HEK293 (cell line): ENCODE data around the gene GRIK2.

Experiments
- HOXA7 ChIP-seq: sonication (generic); formaldehyde crosslinking; IDR thresholded peaks from 2 replicates; pipeline ENCODE4 v1.8.1; 2022; ENCODE audit warnings: missing genetic modification reagents, borderline replicate concordance
- HOXC10 ChIP-seq: sonication (generic); formaldehyde crosslinking; IDR thresholded peaks from 2 replicates; pipeline ENCODE4 v1.8.1; 2023; ENCODE audit warnings: mild to moderate bottlenecking, missing genetic modification reagents
- ZBTB1 ChIP-seq: fragments of 450-650 bp; formaldehyde crosslinking; IDR thresholded peaks from 2 replicates; pipeline ENCODE4 v1.5.1; 2016; ENCODE audit warnings: missing biosample characterization, missing genetic modification characterization
- ZNF157 ChIP-seq: fragments of 450-650 bp; formaldehyde crosslinking; IDR thresholded peaks from 2 replicates; pipeline ENCODE4 v1.5.1; 2016; ENCODE audit warnings: missing biosample characterization, missing genetic modification characterization
- ZNF426 ChIP-seq: fragments of 450-650 bp; formaldehyde crosslinking; IDR thresholded peaks from 2 replicates; pipeline ENCODE4 v1.5.1; 2017; ENCODE audit warnings: missing biosample characterization, missing genetic modification characterization, mild to moderate bottlenecking, inconsistent platforms, moderate library complexity
- TF ChIP-seq, protein P1 (sequence below): fragments of 450-650 bp; formaldehyde crosslinking; IDR thresholded peaks from 2 replicates; pipeline ENCODE4 v1.5.1; 2016; ENCODE audit warnings: missing biosample characterization, missing genetic modification characterization
- TF ChIP-seq, protein P2 (sequence below): fragments of 450-650 bp; formaldehyde crosslinking; IDR thresholded peaks from 2 replicates; pipeline ENCODE4 v1.5.1; 2016; ENCODE audit warnings: missing biosample characterization, missing genetic modification characterization
- TF ChIP-seq, protein P3 (sequence below): fragments of 450-650 bp; formaldehyde crosslinking; IDR thresholded peaks from 2 replicates; pipeline ENCODE4 v1.5.1; 2016; ENCODE audit warnings: missing biosample characterization, missing genetic modification characterization
- TF ChIP-seq, protein P4 (sequence below): fragments of 450-650 bp; formaldehyde crosslinking; conservative IDR thresholded peaks from 2 replicates; pipeline ENCODE4 v1.5.1; 2016; ENCODE audit warnings: low read depth, missing biosample characterization, missing genetic modification characterization
- TF ChIP-seq, protein P5 (sequence below): fragments of 450-650 bp; formaldehyde crosslinking; IDR thresholded peaks from 2 replicates; pipeline ENCODE4 v1.5.1; 2017; ENCODE audit warnings: missing biosample characterization, missing genetic modification characterization

DNA sequence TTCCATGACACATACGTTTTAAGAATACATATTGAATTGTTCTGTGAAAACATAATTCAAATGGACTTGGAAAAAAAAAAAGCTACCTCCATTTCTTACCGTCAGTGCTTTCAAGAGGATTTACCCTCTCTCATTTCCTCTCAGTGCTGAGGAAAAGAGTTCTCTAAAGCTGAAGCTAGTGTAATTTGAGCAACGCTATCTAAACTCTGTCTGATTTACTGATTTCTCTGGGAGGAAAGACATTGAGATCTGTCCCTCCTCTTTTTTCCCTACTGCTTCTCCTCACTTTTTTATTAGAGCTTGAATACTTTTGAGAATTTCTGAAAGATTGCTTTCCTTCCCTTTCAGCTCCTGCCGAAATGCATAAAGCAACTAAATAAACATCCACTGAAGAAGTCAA lies 41.2 kb upstream of the GRIK2 start:
- TF ChIP-seq, protein P1, sequence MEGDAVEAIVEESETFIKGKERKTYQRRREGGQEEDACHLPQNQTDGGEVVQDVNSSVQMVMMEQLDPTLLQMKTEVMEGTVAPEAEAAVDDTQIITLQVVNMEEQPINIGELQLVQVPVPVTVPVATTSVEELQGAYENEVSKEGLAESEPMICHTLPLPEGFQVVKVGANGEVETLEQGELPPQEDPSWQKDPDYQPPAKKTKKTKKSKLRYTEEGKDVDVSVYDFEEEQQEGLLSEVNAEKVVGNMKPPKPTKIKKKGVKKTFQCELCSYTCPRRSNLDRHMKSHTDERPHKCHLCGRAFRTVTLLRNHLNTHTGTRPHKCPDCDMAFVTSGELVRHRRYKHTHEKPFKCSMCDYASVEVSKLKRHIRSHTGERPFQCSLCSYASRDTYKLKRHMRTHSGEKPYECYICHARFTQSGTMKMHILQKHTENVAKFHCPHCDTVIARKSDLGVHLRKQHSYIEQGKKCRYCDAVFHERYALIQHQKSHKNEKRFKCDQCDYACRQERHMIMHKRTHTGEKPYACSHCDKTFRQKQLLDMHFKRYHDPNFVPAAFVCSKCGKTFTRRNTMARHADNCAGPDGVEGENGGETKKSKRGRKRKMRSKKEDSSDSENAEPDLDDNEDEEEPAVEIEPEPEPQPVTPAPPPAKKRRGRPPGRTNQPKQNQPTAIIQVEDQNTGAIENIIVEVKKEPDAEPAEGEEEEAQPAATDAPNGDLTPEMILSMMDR (tag by site-specific recombination) = no peak
- TF ChIP-seq HOXC10 (CRISPR knock-in tag) (no peak), ZNF157 (tag by site-specific recombination) (no peak), HOXA7 (CRISPR knock-in tag) (no peak), ZNF426 (no peak), ZBTB1 (tag by site-specific recombination) (no peak)
- TF ChIP-seq, protein P2, sequence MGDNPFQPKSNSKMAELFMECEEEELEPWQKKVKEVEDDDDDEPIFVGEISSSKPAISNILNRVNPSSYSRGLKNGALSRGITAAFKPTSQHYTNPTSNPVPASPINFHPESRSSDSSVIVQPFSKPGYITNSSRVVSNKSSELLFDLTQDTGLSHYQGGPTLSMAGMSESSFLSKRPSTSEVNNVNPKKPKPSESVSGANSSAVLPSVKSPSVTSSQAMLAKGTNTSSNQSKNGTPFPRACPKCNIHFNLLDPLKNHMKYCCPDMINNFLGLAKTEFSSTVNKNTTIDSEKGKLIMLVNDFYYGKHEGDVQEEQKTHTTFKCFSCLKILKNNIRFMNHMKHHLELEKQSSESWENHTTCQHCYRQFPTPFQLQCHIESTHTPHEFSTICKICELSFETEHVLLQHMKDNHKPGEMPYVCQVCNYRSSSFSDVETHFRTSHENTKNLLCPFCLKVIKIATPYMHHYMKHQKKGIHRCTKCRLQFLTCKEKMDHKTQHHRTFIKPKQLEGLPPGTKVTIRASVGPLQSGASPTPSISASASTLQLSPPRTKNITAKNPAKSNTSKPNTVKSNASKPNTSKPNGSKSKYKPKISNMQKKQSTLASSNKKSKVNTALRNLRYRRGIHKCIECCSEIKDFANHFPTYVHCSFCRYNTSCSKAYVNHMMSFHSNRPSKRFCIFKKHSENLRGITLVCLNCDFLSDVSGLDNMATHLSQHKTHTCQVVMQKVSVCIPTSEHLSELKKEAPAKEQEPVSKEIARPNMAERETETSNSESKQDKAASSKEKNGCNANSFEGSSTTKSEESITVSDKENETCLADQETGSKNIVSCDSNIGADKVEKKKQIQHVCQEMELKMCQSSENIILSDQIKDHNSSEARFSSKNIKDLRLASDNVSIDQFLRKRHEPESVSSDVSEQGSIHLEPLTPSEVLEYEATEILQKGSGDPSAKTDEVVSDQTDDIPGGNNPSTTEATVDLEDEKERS = no peak
- TF ChIP-seq, protein P3, sequence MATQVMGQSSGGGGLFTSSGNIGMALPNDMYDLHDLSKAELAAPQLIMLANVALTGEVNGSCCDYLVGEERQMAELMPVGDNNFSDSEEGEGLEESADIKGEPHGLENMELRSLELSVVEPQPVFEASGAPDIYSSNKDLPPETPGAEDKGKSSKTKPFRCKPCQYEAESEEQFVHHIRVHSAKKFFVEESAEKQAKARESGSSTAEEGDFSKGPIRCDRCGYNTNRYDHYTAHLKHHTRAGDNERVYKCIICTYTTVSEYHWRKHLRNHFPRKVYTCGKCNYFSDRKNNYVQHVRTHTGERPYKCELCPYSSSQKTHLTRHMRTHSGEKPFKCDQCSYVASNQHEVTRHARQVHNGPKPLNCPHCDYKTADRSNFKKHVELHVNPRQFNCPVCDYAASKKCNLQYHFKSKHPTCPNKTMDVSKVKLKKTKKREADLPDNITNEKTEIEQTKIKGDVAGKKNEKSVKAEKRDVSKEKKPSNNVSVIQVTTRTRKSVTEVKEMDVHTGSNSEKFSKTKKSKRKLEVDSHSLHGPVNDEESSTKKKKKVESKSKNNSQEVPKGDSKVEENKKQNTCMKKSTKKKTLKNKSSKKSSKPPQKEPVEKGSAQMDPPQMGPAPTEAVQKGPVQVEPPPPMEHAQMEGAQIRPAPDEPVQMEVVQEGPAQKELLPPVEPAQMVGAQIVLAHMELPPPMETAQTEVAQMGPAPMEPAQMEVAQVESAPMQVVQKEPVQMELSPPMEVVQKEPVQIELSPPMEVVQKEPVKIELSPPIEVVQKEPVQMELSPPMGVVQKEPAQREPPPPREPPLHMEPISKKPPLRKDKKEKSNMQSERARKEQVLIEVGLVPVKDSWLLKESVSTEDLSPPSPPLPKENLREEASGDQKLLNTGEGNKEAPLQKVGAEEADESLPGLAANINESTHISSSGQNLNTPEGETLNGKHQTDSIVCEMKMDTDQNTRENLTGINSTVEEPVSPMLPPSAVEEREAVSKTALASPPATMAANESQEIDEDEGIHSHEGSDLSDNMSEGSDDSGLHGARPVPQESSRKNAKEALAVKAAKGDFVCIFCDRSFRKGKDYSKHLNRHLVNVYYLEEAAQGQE (tag by site-specific recombination) = no peak
- TF ChIP-seq, protein P4, sequence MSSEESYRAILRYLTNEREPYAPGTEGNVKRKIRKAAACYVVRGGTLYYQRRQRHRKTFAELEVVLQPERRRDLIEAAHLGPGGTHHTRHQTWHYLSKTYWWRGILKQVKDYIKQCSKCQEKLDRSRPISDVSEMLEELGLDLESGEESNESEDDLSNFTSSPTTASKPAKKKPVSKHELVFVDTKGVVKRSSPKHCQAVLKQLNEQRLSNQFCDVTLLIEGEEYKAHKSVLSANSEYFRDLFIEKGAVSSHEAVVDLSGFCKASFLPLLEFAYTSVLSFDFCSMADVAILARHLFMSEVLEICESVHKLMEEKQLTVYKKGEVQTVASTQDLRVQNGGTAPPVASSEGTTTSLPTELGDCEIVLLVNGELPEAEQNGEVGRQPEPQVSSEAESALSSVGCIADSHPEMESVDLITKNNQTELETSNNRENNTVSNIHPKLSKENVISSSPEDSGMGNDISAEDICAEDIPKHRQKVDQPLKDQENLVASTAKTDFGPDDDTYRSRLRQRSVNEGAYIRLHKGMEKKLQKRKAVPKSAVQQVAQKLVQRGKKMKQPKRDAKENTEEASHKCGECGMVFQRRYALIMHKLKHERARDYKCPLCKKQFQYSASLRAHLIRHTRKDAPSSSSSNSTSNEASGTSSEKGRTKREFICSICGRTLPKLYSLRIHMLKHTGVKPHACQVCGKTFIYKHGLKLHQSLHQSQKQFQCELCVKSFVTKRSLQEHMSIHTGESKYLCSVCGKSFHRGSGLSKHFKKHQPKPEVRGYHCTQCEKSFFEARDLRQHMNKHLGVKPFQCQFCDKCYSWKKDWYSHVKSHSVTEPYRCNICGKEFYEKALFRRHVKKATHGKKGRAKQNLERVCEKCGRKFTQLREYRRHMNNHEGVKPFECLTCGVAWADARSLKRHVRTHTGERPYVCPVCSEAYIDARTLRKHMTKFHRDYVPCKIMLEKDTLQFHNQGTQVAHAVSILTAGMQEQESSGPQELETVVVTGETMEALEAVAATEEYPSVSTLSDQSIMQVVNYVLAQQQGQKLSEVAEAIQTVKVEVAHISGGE = no peak
- TF ChIP-seq, protein P5, sequence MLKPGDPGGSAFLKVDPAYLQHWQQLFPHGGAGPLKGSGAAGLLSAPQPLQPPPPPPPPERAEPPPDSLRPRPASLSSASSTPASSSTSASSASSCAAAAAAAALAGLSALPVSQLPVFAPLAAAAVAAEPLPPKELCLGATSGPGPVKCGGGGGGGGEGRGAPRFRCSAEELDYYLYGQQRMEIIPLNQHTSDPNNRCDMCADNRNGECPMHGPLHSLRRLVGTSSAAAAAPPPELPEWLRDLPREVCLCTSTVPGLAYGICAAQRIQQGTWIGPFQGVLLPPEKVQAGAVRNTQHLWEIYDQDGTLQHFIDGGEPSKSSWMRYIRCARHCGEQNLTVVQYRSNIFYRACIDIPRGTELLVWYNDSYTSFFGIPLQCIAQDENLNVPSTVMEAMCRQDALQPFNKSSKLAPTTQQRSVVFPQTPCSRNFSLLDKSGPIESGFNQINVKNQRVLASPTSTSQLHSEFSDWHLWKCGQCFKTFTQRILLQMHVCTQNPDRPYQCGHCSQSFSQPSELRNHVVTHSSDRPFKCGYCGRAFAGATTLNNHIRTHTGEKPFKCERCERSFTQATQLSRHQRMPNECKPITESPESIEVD (tag by site-specific recombination) = no peak
